ENCODE measurements around the gene CD93. TPM values are rescaled to one million over a fixed set of nuclear protein-coding genes. Genes with fewer than 3 reads are reported as not detected.

The CD93 gene
- total RNA-seq, 2 experiments from 2014 or later, result 0.36 to 0.46 TPM

DNA sequence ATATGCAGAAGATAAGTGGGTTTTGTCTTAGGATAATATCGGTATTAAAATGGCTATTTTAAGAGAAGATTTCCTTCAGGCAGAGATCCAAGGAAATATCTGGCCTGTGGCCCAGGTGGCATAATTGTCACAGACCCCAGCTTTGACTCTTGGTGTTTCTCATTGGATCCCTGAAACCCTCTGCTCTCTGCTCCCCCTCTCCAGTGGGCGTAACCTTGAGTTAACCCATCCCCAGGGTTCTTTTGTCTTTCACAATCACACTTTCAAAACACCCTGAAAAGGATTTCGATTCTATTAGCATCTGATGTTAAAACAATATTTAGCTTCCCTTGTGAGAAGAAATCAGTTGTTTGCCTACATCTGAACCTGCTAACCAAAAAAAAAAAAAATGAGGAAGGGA, 43.9 kb downstream of the CD93 start:
- ChIA-PET POLR2A (interaction anchor here (0.6 to 0.7 kb wide), 2 partner anchors 193 to 394 kb away, joined by 3 to 5 read pairs; no protein-coding TSS in a partner anchor), CTCF (no interaction called here)

DNA sequence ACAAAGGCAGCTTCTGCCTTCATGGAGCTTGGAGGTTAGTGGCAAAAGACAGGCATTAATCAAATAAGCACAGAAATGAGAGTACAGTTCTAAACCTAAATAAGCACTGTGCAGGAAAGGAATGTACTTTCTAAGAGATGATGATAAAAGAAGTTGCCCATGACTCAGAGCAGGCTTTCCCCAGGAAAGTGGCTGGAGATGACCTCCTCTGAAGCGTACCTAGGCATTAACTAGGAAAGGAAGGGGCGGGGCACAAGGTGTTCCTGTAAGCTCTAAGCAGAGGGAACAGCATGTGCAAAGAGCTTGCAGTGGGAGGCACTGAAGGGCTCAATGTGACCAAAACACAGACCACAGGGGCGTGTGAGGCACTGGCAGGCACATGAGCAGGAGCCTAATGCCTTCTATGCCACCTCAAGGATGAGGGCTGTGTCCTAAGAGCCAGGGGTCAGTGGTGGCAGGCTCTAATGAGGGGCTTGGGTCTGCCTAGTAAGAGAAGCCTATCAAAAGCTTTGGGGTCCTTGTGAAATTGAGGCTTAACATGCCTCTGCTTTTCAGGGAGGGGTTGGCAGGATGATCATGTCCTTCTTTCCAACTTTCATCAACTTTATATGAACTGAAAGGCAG, 46.1 kb downstream of the CD93 start:
- ChIA-PET CTCF (no interaction called here), POLR2A (no interaction called here)

DNA sequence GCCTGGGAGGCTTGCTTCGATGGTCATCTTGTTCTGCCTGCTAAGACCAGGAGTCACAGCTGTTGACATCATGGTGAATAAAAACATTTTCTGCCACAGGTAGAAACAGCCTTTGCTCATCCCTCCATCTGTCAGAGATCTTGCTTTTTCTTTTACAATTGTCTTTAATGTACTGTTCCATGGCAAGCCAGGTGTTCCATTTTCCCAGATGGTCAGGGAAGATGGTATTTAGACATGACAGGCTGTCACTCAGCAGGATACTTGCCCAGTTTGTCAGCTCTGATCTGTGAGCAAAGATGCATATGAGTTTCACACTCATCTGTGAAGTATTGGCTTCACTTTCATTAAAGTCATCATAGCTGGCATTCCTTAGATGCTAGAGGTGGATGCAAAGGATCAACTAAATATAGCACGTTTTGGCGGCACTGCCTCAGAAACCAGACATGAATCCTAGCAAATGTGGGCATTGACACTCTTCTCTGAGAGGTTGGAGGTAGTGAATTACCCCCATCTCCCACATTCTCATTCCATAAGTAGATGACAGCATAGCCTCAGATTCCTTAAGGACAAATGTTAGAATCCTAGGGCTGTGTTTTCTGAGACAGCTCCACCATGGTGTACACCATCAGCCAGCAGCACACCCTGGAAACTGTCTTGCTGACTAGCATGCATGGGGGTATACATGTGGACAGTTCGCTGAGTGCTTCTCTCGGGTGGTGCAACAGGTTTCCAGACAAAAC, 46.8 kb downstream of the CD93 start:
- CTCF ChIA-PET, result no interaction called here
- POLR2A ChIA-PET, result no interaction called here

DNA sequence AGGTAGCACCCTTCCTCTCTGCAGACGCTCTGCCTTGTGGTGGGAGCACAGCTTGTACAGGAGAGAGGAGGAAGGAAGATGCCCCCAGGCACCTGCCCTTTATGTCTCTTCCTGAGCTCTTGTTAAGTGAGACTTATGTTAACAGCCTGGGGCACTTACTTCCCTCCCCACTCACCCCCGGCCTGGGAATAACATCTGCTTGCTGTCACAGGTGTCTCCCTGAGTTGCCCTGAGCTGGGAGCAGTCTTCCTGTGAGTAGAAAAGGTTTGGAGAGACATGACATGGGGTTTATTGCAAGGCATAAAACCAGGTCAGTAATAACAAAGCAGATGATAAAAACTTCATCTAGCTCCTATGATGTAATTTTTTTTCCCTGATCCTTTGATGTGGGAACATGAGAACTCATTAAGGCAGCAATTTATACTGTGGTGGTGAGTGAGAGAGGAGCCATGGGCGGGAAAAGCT, 49.1 kb downstream of the CD93 start:
- POLR2A ChIA-PET, result no interaction called here
- CTCF ChIA-PET, result no interaction called here

DNA sequence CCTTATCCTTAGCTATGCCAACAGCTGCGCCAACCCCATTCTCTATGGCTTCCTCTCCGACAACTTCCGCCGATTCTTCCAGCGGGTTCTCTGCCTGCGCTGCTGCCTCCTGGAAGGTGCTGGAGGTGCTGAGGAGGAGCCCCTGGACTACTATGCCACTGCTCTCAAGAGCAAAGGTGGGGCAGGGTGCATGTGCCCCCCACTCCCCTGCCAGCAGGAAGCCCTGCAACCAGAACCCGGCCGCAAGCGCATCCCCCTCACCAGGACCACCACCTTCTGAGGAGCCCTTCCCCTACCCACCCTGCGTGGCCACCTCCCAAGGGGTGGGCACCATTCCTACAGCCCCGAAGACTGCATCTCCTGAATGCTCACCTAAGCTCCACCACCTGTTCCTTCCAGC, 49.8 kb downstream of the CD93 start:
- ChIA-PET POLR2A (no interaction called here), CTCF (no interaction called here)

DNA sequence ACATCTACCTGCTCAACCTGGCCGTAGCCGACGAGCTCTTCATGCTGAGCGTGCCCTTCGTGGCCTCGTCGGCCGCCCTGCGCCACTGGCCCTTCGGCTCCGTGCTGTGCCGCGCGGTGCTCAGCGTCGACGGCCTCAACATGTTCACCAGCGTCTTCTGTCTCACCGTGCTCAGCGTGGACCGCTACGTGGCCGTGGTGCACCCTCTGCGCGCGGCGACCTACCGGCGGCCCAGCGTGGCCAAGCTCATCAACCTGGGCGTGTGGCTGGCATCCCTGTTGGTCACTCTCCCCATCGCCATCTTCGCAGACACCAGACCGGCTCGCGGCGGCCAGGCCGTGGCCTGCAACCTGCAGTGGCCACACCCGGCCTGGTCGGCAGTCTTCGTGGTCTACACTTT, 50.4 kb downstream of the CD93 start:
- POLR2A ChIA-PET, result no interaction called here
- CTCF ChIA-PET, result no interaction called here

DNA sequence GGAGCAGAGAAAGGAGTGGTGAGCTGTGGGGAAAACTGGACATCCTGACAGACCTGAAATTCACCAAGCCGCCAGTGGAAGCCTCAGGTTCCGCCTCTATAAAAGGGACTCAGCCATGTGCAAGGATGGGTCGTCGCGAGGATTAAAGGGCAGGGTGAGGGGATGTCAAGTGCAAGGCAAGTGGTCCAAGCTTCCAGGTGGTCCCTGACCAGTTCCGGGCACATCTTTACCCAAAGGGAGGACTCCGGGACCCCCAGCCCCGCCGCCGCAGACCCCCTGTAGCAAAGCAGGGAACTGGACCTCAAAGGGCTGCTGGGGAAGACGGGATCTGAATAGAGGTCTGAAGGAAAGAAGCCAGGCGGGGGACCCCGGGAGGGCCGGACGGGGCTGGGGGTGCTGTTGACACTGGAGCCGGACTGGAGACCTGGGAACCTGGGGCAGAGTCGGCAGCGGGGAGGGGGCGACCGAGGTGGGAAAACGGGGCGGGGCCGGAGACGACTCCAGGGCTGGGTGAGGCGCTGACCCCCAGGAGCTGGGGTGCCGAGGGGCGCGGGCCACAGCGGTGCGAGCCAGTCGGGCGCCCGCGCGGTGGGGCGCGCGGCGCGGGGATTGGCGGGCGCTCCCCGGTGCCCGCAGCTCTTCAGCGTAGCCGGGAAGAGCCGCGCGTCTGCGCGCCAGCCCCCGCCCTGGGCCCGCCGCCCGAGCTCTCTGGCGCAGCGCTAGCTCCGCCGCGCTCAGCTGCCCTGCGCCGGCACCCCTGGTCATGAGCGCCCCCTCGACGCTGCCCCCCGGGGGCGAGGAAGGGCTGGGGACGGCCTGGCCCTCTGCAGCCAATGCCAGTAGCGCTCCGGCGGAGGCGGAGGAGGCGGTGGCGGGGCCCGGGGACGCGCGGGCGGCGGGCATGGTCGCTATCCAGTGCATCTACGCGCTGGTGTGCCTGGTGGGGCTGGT, 51.1 kb downstream of the CD93 start, which contains the start of gene SSTR4:
SSTR4 (plus strand) TSS at position 592 of the 951 bp plus-strand sequence; CDS start at position 764, 172 bp downstream.
- POLR2A ChIA-PET, result no interaction called here
- CTCF ChIA-PET, result no interaction called here

DNA sequence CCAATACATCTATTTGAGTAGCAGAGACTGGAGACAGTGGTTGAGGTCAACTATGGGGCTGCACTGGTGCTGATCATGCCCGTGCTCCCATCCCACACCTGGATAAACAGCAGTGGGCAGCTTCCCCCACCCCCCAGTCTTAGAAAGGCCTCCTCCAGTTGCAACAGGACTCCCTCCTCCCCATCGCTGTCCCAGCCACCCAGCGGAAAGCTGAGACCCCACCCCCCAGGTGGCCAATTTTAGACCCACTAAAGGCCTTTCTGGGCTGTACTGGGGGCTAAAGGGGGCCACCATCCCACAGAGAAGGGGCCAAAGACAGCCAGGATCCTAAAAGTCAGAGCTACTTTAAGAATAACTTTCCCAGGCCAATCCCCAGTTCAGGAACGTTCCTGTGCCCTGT, 52.2 kb downstream of the CD93 start:
- ChIA-PET CTCF (no interaction called here), POLR2A (no interaction called here)

DNA sequence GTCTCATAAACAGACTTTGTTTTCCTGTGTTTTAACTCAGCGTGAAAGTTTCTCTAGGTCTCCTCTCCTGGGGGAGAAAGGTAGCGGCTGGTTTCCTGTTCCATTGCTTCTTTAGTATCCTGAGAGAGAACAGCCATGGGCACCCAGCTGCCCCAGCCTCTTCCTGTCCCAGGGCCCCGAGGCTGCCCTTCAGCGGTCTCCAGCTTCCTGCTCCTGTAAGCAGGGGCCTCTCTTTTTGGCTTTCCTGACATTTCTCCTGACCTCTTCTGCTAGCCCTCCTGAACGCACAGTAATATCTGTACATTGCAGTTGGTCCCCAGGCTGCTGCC, 53.4 kb downstream of the CD93 start:
- ChIA-PET POLR2A (no interaction called here), CTCF (no interaction called here)

DNA sequence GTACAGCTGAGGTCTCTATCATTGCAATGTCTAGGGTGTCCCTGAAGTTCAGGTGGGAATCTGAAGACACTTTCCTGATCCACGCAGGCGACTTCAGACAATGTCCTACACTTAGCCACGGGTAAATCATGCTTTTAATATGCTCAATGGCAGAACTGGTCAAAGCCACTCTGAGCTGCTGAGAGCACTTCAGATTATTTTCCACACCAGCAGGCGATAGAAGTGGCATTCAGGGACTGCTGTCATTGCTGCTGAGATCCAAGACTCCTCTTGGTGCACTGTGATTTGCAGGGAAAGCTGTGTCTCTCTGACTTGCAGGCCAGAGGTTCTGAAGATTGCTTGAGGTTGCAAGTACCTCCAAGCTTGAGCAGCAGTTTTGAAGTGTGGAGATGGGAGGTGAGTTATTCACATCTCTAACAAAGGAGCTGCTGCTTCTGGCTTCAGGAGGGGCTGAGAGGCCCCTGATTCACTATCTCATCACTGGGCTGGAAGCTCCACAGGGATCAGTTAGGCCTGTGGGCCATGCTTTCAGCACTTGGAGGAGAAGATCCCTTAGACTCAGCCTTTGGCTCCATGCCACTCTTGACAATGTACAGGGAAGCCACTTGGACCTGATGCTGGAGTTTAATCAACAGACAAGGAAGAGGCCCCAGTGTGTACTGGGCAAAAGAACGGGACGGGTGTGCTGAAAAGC, 53.9 kb downstream of the CD93 start:
- ChIA-PET POLR2A (no interaction called here), CTCF (no interaction called here)

DNA sequence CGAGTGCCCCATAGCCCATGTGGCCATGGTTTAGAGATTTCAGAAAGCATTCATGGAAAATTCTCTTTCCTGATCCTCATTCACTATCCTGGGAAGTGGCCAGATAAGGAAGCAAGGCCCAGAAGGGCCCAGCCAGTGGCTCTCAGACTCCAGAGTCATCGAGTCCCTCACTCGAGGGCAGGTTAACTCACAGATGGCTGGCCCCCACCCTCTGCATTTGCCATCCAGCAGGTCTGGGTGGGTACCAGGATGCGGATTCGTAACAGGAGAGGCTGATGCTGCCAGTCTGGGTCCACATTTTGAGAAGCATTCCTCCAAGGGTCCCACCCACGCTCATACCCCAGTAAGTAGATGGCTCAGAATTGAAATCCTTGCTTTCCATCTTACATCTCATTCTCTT, 54.8 kb downstream of the CD93 start:
- POLR2A ChIA-PET, result no interaction called here
- CTCF ChIA-PET, result no interaction called here

Other genes starting within 250 kb of the CD93 start
- not detected for gene SSTR4, start 51.0 kb downstream of the CD93 start, total RNA-seq
- not detected for gene THBD, start 36.7 kb downstream of the CD93 start, total RNA-seq